ENCODE results near the gene MDM4.

MDM4 gene

DNA sequence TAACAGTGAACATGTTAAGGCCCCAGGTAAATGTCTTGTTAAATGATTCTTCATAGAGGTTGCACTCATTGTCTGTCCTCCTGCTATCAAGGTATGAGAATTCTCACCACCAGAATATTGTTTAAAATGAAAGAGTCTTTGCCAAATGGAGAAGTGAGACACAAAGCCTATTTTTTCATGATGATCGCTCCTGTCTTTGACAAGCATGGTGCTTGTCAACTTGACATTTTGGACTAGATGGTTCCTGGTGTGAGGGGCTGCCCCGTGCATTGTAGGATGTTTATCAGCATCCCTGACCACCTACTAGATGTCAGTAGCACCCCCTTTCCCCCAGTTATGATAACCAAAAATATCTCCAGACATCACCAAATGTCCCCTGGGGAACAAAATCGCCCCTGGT is 65.6 kb downstream of the MDM4 start:
- DNase-seq = no peak

DNA sequence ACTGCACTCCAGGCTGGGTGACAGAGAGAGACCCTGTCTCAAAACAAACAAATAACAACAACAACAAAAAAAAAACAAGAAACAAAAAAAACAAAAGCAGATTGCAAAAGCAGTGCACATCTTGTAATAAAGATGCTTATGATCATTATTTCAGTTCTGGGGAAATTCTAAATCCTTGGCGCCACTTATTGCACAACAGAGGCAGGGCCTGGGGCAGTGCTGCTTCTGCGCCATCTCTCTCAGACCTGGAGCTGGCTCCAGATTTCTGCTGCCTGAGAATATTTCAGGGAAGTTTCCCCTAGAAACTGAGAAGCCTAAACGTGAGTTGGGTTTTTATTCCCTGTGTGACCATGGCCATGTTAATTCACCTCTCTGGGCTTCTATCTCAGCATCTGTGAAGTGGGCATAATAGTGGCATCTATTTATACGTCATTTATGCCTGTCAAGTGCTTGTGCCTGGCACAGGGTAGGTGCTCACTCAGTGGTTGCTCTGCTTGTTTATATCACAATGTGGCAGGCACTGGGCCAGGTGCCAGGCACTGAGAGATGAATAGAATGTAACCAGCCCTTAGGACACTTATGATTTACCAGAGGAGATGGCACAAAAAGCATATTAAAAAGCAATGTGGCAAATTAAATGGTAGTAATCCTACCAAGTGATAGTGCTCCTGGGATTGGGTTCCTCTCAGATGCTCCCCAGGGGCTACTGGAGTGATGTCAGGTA is 67.9 kb downstream of the MDM4 start:
- no peak for DNase-seq

DNA sequence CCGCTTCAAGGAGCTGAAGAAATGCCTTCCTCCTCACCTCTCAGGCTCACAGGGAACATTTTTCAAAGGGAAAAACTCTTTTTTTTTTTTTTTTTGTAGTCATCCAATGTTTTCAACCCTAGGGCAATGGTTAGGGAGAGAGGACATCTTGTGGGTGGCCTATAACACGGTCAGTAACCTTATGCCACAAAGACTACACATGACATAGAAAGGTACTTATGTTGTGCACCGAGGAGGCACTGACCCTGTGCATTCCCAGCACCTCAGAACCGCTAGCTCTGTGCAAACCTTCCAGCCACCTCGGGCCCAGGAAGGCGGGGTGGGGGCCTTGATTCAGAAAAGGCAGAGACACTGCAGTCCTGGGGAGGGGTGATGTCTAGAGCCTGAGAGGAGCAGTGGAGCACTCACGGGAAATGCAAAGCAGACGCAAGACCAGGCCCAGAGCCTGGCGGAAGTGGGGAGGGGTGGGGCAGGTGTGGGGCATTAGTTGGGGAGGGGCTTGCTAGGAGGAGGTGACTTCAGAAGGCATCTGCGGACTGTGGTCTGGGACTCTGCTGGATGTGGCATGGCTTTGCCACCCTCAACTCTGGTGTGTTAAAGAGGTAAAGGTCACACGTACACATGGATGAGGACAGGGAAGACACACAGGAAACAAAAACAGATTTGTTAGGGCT is 68.6 kb downstream of the MDM4 start:
- peak; percentile 81 for DNase-seq

GRCh38 chr1:204587621-204588020 is 71.4 kb downstream of the MDM4 start:
- DNase-seq = no peak

DNA sequence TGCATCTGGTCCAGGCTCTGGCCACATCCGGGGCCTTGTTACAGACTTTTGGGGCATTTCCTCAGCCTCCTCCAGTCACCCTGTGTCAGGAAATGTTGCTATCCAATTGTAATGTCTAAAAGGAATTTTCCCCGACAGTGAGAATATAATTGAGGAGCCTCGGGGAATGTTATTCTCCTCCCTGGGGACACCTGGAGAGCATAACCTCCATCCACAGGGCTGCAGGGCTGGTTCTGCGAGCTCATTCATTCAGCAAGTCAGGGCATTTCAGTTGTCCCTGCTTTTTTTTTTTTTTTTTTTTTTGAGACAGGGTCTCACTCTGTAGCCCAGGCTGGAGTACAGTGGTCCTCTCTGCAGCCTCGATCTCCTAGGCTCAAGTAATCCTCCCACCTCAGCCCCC is 72.6 kb downstream of the MDM4 start:
- DNase-seq = no peak

DNA sequence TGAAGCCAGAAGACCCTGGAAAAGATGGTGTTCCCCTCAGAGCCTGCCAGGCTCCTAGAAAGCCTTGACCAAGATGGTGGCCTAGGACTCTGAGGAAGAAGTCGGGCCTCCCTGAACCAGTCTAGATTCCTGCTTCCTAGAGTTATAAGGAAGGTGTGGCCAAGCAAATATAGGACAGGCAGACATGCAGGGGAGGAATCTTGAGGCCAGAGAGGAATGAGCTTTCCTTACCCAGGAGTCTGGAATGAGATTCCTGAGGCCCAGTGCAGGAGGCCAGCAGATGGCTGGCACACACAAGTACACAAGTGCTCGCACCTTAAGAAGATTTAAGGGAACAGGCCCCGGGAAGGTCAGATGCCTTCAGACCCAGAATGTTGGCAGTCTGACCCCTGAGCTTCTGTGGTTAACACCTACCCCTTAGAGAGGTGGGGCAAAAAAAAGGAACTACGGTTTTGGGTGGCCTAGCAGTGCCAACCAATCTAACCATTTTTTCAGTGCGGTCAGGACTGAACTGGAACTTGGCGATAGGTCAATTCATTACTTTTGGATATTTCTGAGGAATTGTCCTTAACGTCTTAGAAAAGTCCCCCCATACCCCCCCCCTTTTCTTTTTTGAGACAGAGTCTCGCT is 73.3 kb downstream of the MDM4 start:
- no peak for DNase-seq

DNA sequence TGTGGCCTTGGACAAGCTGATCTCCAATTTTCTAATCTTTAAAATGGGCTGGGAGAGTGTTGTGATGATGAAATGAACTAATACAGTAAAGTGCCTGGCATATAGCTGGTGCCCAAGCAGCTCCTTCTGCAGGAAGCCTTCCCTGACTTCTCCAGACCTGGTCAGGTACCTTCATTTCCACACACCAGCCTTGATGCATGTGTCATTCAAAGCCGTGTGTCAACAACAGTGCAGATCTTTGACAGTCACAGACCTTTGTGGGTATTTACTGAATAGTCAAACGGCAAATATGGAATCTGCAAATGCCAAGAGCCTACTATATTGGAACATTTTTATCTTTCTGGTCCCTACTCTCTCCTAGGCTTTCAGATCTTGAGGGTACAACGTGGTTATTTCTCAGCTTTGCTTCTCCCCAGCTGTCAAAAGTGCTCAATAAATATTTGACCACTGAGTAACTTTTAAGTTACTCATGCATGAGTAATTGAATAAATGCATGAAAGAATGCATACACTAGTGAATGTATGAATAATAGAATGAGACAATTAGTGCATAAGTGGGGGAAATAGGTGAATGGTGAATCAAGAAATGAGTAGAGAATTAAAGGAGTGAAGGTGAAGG is 75.4 kb downstream of the MDM4 start:
- no peak for DNase-seq

DNA sequence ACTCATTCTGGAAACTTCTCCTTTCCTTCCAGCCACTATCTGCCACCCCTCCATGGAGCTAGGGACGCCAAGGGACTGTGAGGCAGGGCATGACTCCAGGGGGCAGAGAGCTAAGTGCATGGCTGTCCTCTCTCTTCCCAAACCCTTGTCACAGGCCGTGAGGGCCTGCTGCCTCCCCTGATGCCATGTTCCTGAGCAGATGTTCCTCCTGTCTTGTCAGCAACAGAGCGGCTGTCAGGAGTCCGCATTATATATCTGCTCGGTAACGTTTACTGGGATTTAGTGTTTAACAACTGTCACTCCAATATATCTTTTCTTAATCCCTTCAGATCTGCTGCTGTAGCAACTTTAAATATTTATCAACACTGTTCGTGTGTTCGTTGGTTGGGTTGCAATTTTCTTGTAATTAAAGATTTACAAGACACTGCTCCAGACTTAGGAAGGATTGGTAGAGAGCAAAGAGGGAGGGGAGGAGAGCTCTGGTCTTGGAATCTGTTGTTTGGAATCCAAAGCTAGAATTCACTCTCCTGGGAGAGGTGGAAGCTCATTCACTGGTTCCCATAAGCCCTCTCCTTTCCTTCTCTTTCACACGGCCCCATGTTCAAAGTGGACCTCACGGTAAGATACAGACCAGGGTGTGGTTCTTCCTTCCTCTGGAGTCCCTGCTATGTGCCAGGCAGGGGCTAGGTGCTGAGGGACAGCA is 76.2 kb downstream of the MDM4 start:
- no peak for DNase-seq

- no peak for DNase-seq
Observed at GRCh38 chr1:204598319-204598969, 82.2 kb downstream of the MDM4 start.

DNA sequence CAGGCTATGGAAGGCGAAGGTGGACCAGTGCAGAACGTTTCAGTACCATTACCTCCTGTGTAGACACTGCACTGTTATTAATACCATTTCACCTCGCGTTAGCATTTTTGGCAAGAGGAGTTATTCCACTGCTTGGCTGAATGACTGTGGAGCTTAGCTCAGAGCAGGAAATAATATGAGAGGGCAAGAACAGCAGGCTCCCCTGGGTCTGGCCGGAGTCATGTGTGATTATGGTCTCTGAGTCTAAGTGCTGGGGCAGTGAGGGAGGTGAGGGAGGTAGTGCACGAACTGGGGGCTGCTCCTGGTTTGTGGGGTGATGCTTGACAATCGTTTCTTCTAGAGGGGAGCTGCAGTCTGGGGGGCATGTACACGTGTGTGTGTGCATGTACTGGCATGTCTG is 82.9 kb downstream of the MDM4 start:
- no peak for DNase-seq

DNA sequence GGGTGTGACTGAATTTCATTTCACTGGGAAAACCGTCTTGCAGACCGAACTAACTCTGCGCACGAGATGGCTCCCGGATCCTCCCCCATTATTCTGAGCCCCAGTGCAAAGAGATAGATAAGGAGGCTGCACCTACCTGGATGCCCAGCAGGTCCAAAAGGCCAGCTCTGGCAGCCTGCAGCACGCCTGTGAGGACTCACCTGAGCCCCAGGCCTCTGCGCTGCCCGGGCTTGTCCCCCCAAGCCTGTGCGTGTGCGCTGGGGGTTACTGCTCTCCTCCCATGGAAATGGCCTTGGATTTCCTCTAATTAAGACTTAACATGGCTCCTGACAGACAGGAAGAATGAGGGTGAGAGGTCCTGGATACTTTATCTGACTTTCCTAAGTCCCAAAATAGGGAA is 83.4 kb downstream of the MDM4 start:
- DNase-seq = no peak

DNA sequence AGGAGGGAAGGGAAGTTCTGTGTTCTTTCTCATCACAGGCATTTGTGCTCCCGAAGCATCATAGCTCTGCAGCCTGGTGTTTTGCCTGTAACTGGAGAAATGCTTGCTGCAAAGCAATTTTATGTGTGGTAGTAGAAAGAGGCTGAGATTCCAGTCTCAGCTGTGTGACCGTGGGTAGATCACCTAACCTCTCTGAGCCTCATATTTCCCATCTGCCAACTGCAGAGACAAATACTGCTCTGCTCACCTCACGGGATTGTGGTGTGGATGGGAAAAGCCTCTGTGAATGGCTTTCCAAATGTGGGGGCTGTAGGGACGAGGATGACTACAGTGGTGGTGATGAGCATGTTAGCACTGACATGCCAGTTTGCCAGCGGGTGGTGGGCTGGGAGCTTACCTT is 84.0 kb downstream of the MDM4 start:
- DNase-seq = no peak

- no peak for DNase-seq
Observed at GRCh38 chr1:204600968-204601367, 84.8 kb downstream of the MDM4 start.

DNA sequence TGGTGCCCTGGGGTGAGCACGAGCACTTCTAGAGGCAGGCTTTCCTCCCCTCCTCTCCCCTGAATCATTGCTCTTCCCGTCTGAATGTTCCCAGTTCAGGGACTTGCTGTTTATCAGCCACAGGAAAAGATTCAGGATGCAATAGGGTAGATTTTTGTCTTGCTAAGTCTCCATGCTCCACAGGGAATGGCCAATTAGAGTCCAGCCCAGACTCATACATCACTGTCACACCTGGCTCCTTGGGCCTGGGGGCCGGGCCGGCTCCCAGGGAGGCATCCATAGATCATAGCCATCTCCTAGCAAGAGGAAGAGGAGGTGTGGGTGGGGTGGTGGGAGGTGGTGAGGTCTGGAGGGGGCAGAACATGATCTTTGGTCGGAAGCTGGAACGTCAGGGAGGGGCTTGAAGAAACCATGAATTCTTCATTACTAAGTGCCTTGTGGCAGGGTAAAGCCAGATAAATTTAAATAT is 85.9 kb downstream of the MDM4 start:
- no peak for DNase-seq

- DNase-seq = no peak
Observed at GRCh38 chr1:204602871-204603542, 86.8 kb downstream of the MDM4 start.

GRCh38 chr1:204605791-204606190 is 89.6 kb downstream of the MDM4 start:
- DNase-seq = no peak
